Lower lobe of right lung (tissue), 2 donors: ENCODE results near the gene COLQ. TPM values are rescaled to one million over a fixed set of nuclear protein-coding genes. Genes with fewer than 3 reads are reported as not detected.
A peak's percentile ranks its signal among the peaks of the same experiment; 100 is the strongest.

Experiments used
- ATAC-seq, 2 donors: fragments of 200-7000 bp; cut with Tn5 transposase; one replicate each; pipeline ENCODE4 v1.9.1; 2020 to 2022; ENCODE audit warnings: mild to moderate bottlenecking in 2 of 2, moderate library complexity in 2 of 2
- DNase-seq: peaks from one replicate; pipeline ENCODE4 v3.0.0-alpha.2; 2020
- H3K27ac ChIP-seq: fragments of 200-600 bp; one replicate; pipeline ENCODE4 v1.8.0; 2022
- H3K27me3 ChIP-seq: fragments of 200-600 bp; one replicate; pipeline ENCODE4 v1.8.0; 2022; ENCODE audit warnings: low read depth
- H3K36me3 ChIP-seq: fragments of 200-600 bp; one replicate; pipeline ENCODE4 v1.8.0; 2022; ENCODE audit warnings: mild to moderate bottlenecking
- H3K4me1 ChIP-seq: fragments of 200-600 bp; one replicate; pipeline ENCODE4 v1.8.0; 2022
- H3K4me3 ChIP-seq: fragments of 200-600 bp; one replicate; pipeline ENCODE4 v1.8.0; 2022; ENCODE audit warnings: mild to moderate bottlenecking
- H3K9me3 ChIP-seq: fragments of 200-600 bp; one replicate; pipeline ENCODE4 v1.8.0; 2022
- CTCF ChIP-seq: fragments of 200-600 bp; IDR thresholded peaks from one replicate; pipeline ENCODE4 v1.8.0; 2022; ENCODE audit warnings: antibody characterized with exemption, mild to moderate bottlenecking
- intact Hi-C: fragments of 100-400 bp; cut with DNase I; formaldehyde crosslinking; loops from one replicate; pipeline ENCODE4 v1.11.0; 2022
- total RNA-seq: library from RNA; stranded (reverse); fragmentation: NEBNext Ultra II Directional; extraction: Animal tissue kit (Norgen Biotek cat#: 25700); gene quantifications from one replicate; pipeline ENCODE4 v1.2.1, GENCODE V29; 2021
- donor health status: DM: no; HTN: yes; CAD: no; lungs with severe emphysema.

The COLQ gene
- total RNA-seq, 1 donor from 2014 or later, result 2.0 TPM

- no peaks in the 10 kb centered on the region for H3K9me3 ChIP-seq
- ATAC-seq, result no peak
- peaks cover 17% of the 10 kb centered on the region for H3K4me1 ChIP-seq
- no peak overlapping the region for H3K27ac ChIP-seq
- intact Hi-C loops, result no loop called here
- no peak overlapping the region for H3K4me3 ChIP-seq
- no peaks in the 10 kb centered on the region for H3K36me3 ChIP-seq
- DNase-seq, result no peak
- H3K27me3 ChIP-seq, result no peaks in the 10 kb centered on the region
- TF ChIP-seq CTCF, result no peak
Observed at GRCh38 chr3:15502616-15503015, 18.9 kb downstream of the COLQ start.

- intact Hi-C loops, result no loop called here
- Histone ChIP-seq H3K36me3 (no peaks in the 10 kb centered on the region), H3K27ac (no peak overlapping the region), H3K4me1 (peaks cover 17% of the 10 kb centered on the region), H3K4me3 (no peak overlapping the region), H3K9me3 (no peaks in the 10 kb centered on the region), H3K27me3 (no peaks in the 10 kb centered on the region)
- DNase-seq, result no peak
- TF ChIP-seq CTCF, result no peak
- no peak for ATAC-seq
Observed at GRCh38 chr3:15501126-15501525, 20.4 kb downstream of the COLQ start.

GRCh38 chr3:15500107-15500724 is 21.3 kb downstream of the COLQ start:
- no peaks in the 10 kb centered on the region for H3K9me3 ChIP-seq
- peaks cover 17% of the 10 kb centered on the region for H3K4me1 ChIP-seq
- no peaks in the 10 kb centered on the region for H3K36me3 ChIP-seq
- no peak overlapping the region for H3K27ac ChIP-seq
- H3K4me3 ChIP-seq, result no peak overlapping the region
- H3K27me3 ChIP-seq, result no peaks in the 10 kb centered on the region
- ATAC-seq (peak in 1 of 2 donors; percentile 77), DNase-seq (no peak)
- TF ChIP-seq CTCF, result no peak
- intact Hi-C loops, result no loop called here

- intact Hi-C loops, result no loop called here
- H3K4me3 ChIP-seq, result no peak overlapping the region
- peak; percentile 40 to 70 for ATAC-seq
Observed at GRCh38 chr3:15499536-15499935, 22.0 kb downstream of the COLQ start.

GRCh38 chr3:15498431-15499214 is 22.9 kb downstream of the COLQ start:
- no peaks in the 10 kb centered on the region for H3K9me3 ChIP-seq
- H3K36me3 ChIP-seq, result no peaks in the 10 kb centered on the region
- H3K4me3 ChIP-seq, result no peak overlapping the region
- no peak for DNase-seq
- peaks cover 17% of the 10 kb centered on the region for H3K4me1 ChIP-seq
- no peak for TF ChIP-seq CTCF
- no peak for ATAC-seq
- H3K27me3 ChIP-seq, result no peaks in the 10 kb centered on the region
- intact Hi-C loops, result no loop called here
- H3K27ac ChIP-seq, result no peak overlapping the region

More at GRCh38 chr3:15499536-15499935, 22.0 kb downstream of the COLQ start:
- DNase-seq, result no peak
- Histone ChIP-seq H3K9me3 (no peaks in the 10 kb centered on the region), H3K27ac (no peak overlapping the region), H3K27me3 (no peaks in the 10 kb centered on the region), H3K36me3 (no peaks in the 10 kb centered on the region), H3K4me1 (peaks cover 17% of the 10 kb centered on the region)
- no peak for TF ChIP-seq CTCF
